EL (cell line): ENCODE data around the gene TBC1D2B.

Experiments used
- DNase-seq: peaks from one replicate; pipeline ENCODE4 v3.0.0-alpha.2; 2016

Gene TBC1D2B

DNA sequence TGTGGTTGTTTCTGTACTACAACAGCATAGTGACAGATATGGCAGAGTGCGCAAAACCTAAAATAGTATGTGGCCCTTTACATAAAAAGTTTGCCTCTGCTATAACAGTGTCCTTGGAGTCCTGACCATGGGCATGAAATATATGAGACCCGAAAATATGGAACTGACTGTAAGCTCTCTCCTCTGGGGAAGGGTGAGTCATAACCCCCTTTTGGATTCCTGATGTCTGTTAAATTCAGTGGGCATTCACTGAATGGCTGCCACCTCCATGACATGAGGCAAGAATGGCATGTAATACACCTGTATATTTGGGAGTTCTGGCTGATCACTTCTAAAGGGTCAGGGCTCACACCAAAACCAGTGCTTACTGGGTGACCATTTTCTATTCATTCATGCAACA is 6.1 kb downstream of the TBC1D2B start:
- no peak for DNase-seq

DNA sequence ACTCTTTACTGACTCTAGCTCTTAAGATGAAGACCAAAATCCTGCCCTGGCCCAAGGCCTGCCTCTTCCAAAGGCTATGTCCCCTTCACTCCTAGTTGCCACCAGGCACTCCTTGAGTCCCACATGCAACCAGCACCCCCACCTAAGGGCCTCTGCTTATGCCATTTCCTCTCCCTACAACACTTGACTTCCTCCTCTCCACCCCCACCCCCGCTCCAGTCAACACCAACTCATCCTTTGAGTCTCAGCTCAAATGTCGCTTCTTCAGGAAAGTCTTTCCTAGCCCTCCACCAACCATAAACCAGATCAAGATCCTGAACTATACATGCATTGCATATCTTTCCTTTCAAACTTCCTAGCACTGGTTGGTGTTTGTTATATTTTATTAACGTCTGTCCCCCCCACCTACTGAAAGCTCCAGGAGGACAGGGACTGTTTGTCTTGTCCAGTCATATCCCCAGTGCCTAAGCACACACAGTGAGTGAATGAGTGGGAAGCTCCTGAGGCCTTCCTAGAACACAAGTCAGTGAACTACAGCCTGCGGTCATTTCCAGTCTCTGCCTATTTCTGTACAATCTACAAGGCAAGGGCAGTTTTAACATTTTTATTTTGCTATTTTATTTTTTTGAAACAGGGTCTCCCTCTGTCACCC is 7.3 kb downstream of the TBC1D2B start:
- DNase-seq, result no peak

DNA sequence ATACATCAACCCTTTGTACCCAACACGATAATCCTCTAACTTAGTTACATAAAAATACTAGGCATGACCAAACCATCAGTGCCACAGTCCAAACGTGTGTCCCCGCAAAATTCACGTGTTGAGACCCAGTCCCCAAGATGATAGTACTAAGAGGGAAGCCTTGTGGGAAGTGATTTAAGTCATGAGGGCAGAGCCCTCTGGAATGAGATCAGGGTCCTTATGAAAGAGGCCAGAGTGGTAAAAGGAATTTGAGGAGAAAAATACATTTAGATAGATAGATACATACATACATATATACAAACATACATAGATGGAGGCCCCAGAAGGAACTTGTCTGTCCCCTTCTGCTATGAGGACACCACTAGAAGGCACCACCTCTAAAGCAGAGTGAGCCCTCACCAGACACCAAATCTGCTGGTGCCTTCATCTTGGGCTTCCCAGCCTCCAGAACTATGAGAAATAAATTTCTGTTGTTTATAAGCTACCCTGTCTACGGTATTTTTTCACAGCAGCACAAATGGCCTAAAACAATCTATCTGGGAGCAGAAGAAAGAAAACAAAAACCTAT is 8.0 kb downstream of the TBC1D2B start:
- DNase-seq, result no peak

DNA sequence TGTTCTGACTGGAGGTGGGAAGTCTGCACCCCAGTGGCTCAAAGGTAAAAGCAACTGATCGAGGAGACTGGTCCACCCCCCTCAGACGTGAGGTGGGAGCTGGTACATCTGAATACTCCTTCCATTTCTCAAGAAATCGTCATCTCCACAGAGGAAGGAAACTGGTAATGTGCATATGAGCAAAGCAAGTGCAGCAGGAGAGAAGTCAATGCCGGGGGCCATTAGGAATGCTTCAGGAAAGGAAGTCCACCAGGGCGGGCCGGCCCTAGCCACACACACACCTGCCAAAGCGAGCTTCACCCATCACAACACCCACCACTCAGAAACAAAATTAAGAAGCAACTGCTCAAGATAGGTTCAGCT is 8.5 kb downstream of the TBC1D2B start:
- DNase-seq, result no peak

DNA sequence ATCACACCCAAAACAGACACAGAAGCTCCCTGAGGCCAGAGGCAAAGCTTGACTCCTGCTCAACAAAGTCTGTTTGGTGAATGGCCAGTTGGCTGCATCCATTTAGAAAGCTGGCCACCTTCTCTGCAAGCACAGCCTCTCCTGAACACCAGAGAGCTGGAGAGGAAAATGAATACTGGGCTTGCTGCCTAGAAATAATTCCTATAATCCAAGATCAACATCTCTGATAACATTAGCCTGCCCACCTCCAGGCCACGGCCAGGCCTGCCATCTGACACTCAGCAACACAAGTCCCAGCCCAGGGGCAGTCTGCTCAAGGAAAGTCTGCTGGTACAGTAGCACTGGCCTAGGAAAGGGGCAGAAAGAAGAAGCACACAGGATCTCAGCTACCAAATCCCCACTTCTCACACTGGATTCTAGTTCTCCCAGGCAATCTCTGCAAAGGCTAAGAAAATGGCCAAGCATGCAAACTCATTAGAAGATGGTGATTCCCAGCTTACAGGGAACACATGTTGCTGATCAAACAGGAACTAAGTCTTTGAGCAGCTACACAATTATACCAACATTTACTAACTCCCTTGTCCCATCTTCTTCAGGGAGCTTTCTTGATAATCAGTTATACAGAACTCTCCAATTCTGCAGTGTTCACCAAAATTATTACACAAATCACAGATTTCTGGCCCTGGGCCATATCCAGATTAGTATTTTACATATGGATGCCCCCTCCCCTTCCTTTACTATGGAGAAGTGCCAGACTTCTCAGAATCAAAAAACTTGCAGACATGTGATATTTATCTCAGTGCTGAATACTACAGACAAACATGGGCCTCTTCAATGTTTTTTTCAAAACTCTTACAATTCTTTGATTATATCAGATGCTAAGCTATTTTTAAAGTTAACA is 9.9 kb downstream of the TBC1D2B start:
- peak; percentile 64 for DNase-seq

DNA sequence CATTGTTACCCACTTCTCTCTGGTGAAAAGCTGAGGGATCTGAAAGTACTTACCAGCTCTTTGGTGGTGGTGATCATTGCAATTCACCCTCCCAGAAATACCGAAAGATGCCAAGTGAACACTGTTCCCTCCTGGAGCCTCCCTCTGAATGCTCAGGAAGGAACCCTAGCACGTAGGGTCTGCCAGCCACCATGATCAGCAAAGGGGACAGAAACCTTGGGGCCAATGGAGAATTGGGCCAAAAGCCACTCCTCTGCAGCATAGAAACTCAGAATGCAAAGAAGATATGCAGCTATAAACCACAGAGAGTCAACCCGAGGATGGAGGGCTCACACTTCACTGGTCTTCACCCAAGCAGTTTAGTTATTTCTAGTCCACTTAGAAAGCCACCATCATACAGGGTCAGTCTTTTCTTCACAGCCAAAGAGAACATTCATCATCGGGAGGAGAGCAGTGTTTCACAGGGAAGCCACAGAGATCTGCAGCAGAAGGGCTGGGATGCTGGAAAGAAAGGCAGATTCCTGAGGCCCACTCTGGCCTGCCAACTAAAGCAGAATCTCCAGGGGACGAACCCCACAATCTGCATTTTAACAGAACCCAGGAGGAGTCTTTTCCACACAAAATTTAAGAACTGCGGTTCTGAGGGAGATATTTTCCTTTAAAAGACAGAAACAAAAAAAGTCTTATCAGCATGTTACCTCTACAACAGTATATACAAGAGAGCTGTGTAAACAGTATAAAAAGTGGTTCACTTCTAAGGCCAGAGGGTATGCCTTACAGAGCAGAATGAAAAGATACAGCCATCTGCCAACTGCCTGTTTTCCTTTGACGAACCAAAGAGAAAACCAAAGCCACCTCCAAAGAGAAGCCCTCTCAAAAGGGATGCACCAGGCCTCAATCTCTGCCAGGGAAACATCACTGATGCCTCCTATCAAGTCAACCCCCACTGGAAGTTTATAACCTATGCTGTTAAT is 11.3 kb downstream of the TBC1D2B start:
- no peak for DNase-seq

DNA sequence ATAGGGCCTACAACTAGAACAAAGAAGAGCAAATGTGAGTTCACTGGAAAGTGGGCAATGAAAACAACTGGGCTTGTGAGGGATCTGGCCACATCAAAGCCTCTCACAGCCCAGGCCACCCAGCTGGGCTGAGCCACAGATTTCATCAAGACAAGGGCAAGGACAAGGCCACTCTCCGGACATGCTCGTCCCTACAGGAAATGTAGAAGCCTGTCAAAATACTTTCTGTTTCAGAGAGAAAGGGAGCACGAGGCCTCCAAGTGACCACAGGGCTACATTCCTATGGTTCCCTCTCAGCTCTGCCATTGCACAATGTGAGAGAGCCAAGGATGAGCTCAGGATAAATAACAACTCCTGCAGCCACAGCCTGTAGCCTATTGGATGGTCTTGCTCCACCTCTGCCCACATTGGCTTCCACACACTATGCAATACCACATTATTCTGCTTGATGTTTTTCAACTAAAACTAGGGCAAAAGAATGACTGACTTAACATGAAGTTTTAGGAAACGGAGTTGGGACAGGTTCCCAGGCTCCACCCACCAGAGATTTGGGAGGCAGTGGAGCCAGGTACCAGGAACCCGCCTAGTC is 12.1 kb downstream of the TBC1D2B start:
- DNase-seq, result peak; percentile 99

DNA sequence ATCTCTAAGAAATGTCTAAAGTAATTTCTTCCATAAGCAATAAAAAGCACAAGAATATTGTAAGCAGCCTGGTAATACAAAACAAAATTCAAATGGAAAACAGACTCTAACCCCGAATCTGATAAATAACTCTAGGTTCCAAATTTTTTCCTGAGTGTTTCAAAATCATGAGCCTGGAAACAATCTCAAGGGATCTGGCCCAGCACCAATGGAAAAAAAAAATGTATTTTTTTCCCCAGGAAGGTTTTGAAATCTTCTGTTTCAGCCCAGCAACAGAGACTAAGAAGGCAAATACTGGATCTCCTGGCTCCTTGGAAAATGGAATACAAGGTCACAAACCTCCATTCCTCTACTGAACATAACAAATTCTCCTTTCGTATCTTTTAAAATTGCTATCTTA is 13.0 kb downstream of the TBC1D2B start:
- no peak for DNase-seq

DNA sequence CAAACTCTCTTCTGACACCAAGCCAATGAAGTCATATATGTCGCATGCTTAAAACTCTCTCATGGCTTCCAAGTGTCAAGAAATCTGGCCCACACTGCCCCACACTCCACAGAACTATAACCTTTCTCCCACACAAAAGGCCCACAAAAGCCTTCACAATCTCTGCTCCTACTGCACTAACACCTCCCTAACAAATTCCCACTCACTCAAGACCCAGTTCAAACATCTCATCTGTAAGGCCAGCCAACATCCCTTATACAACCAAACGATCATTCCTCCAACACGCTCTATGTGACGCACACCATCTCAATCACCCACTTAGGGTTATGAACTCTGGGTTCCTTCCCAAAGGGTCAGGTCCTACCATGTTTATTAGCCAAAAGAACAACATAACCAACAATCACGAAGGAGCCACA is 13.5 kb downstream of the TBC1D2B start:
- DNase-seq, result no peak

DNA sequence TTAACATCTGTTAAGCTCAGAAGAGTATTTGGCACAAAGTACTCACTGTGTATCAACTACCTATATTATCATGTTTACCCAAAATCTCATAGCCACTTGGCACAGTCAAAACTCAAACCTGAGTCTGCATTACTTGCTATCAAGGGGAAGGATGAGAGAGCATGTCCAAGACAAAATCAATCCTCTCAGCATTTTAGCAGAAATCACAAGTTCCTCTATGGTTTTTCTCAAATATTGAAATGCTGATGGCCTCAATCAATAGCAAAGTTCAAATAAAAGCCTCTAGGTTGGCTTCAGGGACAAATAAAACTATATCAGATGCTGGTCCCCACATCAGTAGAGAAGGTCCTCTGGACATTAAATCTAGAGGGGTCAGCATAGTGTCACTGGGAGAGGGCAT is 14.3 kb downstream of the TBC1D2B start:
- DNase-seq, result no peak

DNA sequence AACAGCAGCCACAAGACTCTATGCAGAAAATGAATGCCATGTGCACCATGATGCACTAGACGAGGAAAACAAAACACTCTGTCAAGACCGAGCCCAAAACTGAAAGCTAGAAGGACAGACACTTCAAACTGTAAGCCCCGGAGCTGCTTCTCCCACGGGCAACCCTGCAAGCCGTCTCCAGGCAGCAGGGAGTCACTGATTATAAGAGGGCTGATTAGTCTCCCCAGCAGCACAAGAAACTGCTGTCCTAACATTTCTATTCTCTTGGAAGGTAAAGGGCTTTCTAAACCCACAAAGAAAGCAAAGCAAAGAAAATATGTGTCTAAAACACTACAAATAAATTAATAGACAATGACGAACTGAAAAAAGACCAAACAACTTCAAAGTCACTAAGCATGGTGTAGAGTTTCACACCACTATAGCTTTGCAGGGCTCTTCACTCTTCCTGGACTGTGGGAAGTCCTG is 15.5 kb downstream of the TBC1D2B start:
- DNase-seq, result peak; percentile 58

DNA sequence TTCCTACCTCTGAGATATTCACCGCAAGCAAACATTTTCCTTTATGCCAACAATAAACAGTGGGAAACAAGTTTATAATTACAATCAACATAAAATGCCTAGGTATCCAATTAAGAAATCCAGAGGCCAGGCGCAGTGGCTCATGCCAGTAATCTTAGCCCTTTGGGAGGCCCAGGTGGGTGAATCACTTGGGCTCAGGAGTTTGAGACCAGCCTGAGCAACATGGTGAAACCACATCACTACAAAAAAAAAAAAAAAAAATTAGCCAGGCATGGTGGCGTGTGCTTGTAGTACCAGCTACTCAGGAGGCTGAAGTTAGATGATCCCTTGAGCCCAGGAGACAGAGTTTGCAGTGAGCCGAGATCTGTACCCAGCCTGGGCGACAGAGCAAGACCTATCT is 17.3 kb downstream of the TBC1D2B start:
- DNase-seq, result no peak

DNA sequence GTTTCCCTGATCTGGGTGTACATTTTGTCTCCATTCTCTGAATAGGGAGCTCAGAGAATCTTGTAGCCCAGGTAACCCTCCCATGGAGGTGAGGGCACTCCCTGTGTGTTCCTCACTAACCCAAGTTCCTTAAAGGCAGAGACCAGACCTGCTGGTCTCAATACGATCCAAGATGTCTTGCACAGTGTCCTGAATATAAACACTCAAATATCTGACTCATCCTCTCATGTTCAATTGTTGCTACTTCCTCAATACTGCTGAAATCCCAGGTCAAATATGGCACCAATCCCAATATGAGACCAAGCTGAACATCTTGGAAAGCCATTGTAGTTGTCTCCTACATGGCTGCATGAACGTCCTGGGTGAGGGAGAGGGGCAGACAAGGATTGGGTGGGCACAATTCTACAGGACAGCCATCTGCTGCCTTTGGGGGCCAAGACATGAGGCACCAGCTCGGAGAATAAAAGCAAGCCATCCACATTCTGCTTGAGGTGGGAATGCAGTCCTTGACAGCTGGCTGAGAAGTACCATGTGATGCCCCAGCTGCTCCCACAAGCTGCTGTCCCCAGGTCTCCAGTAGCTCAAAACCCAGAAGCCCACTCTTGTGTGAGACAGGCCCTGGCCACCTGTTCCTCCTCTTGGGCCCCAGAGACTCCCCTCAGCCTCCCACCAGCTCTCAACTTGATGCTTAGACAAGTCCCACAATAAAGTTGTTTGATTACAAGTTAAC is 18.2 kb downstream of the TBC1D2B start:
- DNase-seq, result peak; percentile 42

DNA sequence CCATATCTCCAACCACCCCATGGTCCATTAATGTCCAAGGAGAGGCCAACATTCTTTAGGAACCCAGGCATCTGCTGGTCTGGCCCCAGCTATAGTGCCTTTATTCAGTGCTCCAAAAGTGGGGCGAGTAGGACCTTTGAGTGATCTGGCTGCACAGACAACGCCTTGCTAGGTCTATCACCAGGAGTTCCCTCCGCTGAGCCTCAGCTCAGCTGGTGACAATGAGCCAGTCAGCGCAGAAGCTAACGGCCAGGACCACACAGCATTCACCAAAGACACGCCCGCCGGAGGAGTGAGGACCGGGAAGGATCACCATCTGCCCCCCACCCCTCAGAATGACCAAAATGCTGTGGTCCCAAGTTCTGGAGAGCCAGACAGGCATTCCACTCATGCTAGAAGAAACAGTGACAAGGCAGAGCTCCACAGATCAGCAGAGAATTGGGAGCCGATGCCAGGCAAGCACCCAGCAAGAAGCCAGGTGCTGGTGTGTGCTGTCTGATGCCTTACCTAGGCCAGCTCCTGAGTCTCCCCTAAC is 19.0 kb downstream of the TBC1D2B start:
- DNase-seq, result no peak

DNA sequence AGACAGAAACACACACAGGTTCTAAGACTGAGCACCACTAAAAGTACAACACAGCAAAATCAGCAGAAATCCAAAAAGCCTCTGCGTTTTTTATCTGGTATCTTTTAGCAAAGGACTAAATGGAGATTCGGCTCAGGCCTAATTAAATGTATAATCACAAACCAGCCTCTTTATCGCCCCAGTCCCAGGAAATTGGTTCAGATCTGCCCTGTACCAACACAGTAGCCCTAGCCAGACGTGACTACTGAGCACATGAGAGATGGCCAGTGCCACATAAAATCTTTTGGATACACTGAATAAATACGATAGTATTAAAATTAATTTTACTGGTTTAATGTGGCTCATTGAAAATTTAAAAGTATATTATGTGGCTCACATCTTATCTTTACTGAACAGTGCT is 19.7 kb downstream of the TBC1D2B start:
- no peak for DNase-seq

DNA sequence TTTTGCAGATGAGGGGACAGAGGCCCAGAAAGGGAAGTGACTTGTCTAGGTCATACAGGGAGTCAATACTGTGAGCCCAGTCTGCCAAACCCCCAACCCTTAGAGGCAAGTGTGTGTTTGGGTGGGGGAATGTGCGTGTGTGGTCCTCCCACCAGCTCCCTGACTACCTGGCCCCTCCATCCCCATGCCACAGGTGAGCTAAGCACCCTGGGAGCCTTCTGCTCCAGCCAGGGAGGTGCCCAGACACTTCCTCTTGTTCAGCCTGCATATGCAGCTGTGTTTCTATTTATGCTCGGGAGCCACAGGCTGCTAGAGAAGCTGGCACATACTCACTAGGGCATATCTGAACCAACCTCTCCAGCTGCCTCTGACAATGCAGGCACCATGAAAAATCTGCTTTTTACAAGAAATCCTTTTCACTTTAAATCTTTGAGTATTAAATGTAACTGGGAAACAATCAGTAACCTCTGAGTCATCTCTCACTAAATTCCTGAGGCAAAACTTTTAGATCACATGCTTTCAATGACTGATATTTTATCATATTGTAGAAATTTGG is 20.7 kb downstream of the TBC1D2B start:
- DNase-seq, result peak; percentile 60

DNA sequence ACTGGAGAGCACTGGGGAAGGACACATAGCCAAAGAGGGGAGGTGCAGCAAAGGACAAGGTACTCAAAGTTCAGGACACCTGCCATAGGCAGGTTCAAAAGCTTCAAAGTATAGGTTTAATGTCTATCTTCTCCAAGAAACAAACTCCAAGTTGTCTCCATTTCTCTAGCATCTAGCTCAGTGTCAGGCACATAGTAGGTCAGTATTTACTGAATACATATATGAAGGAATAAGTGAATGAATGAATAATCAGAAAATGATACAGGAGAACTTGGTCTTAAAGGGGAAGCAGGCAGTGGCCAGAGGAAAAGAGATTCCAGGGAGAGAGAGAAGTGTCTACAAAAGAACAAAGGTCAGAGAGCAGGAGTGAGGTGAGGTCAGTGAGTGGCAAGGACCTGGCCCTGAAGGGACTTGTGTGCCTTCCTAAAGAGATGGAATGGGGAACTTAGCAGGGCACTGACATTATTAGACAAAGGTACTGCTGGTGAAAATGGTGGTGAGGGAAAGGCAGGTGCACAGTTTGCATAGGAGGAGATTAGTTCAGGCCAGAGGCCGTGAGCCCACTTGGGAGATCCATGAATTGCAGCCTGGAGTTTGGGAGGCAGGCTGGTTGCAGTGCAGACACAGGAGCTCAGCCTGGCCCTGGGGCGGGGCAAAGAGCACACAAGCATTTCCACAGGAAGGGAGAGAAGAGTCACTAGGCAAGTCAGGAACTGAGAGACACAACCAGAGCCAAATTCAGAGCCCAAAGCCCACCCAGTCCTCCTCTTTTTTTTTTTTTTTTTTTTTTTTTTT is 21.4 kb downstream of the TBC1D2B start:
- DNase-seq, result peak; percentile 59

DNA sequence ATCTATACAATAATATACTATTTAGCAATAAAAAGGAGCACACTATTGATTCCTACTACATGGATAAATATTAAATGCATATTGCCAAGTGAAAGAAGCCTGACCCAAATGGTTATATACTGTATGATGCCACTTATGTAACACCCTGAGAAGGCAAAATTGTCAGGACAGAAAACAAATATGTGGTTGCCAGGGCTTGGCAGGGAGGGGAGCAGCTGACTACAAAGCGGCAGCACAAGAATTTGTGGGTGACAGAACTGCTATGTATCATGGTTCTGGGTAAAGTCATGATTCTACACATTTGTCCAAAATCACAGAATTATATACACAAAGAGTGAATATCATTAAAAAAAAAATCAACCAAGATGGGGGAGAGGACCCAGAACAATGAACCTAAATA is 22.5 kb downstream of the TBC1D2B start:
- no peak for DNase-seq

DNA sequence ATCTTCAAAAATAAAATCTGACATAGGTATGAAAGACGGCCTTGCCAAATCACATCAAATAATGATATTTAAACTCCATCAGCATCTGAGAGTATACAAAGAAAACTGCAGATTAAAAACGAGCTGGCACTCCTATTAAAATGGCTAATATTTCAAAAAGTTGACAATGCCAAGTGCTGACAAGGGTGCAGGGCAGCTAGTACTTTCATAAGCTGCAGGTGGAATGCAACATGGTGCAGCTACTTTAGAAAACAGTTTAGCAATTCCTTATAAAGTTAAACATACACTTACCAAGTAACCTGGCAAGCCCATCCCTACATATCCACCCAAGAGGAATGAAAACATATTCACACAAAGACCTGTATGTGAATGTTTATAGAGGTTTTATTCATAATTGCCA is 23.0 kb downstream of the TBC1D2B start:
- DNase-seq, result no peak

DNA sequence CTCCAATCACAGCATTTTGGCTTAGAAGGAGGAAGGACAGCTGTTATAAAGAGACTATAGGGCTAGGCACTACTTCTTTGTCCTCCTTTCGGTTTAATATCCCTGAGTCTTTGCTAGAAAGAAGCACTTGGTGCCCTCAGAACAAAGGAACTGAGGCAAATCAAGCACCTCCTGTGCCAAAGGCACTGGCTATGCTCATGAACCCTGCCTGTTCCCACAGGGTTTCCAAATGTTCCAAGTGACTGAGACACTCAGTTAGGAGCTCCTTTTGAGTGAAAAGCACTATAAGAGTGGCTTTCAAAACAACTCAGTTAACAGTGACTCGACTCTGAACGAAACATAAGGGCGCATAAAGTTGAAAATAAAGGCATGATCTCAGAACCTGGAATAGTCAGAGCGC is 25.0 kb downstream of the TBC1D2B start:
- no peak for DNase-seq
